Left renal pelvis (tissue), 4 donors: ENCODE measurements around the gene CNNM4. TPM values are rescaled to one million over a fixed set of nuclear protein-coding genes. Genes with fewer than 3 reads are reported as not detected.

Source experiments
- DNase-seq, 4 donors: peaks; one replicate each; pipeline ENCODE4 v3.0.0-alpha.2; 2013; ENCODE audit warnings: low read depth in 4 of 4, low spot score in 3 of 4
- polyA plus RNA-seq, 4 donors: library from polyadenylated mRNA; unstranded; fragments of 120-200 nt; gene quantifications; one replicate each; pipeline ENCODE4 v1.2.1, GENCODE V29; 2013; ENCODE audit not compliant: insufficient read length in 4 of 4

CNNM4 gene
- polyA plus RNA-seq, 4 donors: 8.1 to 15.4 (median 12.5) TPM

- DNase-seq: no peak
Observed at GRCh38 chr2:96852667-96853066, 92.0 kb downstream of the CNNM4 start.

DNA sequence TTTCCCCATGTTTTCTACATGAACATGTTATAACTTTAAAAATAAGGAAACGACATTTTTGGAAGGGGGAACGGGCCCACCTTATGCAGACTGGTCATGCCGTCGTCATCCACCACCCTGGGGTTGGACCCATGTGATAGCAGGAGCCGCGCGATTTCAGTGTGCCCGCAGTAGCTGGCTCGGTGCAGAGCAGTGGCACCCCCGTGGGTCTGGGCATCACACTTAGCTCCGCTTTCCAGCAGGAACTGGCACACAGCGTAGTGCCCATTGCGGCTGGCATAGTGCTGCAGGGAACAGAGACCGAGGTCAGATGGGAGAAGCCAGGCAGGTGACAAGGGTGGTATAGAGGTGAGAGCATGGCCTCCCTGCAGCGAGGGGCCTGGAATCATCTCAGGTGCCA lies 92.6 kb downstream of the CNNM4 start:
- DNase-seq: no peak

- DNase-seq: no peak
Observed at GRCh38 chr2:96856776-96857666, 96.3 kb downstream of the CNNM4 start.

- peak; percentile 97 to 98 (median 98) for DNase-seq
Observed at GRCh38 chr2:96857667-96858372, 97.1 kb downstream of the CNNM4 start, which contains the start of gene ANKRD39. Gene ANKRD39 (minus strand): TSS chr2:96858016. CDS start chr2:96857987, 29 bp downstream.

- DNase-seq: no peak
Observed at GRCh38 chr2:96859099-96859649, 98.5 kb downstream of the CNNM4 start.

- DNase-seq: no peak
Observed at GRCh38 chr2:96859681-96860064, 99.0 kb downstream of the CNNM4 start.

DNA sequence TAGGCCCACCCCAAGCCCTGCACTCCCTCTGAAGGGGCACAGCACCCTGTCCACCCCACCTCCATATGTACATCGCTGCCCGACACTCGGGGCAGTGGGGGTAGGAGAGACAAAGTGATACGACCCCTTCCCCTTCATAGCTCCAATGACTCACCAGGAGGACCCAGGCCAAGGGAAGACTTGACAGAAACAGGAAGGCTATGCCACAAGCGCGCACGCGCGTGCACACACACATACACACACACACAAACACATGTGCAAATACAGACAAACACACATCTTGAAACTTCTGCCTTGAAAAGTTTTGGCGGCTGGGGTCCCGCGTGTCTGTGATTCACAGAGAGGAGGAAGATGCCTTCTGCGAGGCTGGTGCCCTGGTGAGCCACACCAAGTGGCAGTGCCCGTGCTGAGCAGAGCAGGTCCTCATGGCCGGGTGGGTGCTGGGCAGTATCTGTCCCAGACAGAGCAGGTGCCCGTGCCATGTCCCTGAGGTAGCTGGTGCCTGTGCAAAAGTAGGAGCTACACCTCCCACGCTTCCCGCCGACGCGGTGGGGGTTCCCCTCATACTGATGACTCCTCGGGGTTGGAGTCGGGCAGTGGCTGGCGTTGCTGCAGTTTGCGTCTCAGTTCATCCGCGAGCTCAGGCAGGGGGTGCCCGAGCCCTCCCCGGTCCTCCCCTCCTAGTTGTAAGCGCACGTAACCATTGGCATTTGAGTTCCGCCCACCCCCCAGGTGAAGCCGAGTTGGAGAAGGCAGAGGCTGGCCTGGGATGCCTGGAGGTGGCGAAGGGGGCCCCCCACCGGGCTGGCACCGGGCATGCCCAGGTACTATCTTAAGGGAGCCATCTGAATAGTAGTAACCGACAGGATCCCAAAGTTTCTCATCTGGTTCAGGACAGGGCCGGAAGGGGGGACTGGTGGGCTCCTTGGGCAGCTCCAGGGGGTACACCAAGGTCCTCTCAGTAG lies 99.6 kb downstream of the CNNM4 start:
- no peak for DNase-seq

- no peak for DNase-seq
Observed at GRCh38 chr2:96861074-96861473, 100.4 kb downstream of the CNNM4 start.

Other genes starting within 250 kb of the CNNM4 start
- gene ARID5A, start 224.2 kb upstream of the CNNM4 start, polyA plus RNA-seq: 1 to 10 TPM; 4.3 to 7.1 (median 5.6) TPM
- gene KANSL3, start 122.6 kb upstream of the CNNM4 start, polyA plus RNA-seq: 10 to 100 TPM; 43.1 to 60.6 (median 56.2) TPM
- gene FER1L5, start 118.1 kb upstream of the CNNM4 start, polyA plus RNA-seq: 1 to 10 TPM in 2 of 4 donors, under 1 TPM in 2; 0.44 to 1.8 (median 1.0) TPM
- 10 to 100 TPM; 35.9 to 53.4 (median 49.7) TPM for gene LMAN2L, start 20.8 kb upstream of the CNNM4 start, polyA plus RNA-seq
- 10 to 100 TPM; 27.5 to 37.3 (median 34.2) TPM for gene CNNM3, start 55.4 kb downstream of the CNNM4 start, polyA plus RNA-seq
- gene ANKRD23, start 83.1 kb downstream of the CNNM4 start, polyA plus RNA-seq: 1 to 10 TPM; 4.1 to 6.1 (median 4.5) TPM
- gene ANKRD39, start 97.1 kb downstream of the CNNM4 start, polyA plus RNA-seq: 10 to 100 TPM in 1 of 4 donors, 1 to 10 TPM in 3; 6.6 to 10.9 (median 7.2) TPM
- 10 to 100 TPM; 34.4 to 47.9 (median 41.0) TPM for gene SEMA4C, start 109.2 kb downstream of the CNNM4 start, polyA plus RNA-seq
- gene FAM178B, start 225.7 kb downstream of the CNNM4 start, polyA plus RNA-seq: 1 to 10 TPM in 1 of 4 donors, under 1 TPM in 3; 0.39 to 1.1 (median 0.44) TPM